HUES48 (cell line): ENCODE measurements around the gene KIF21A.
"Not testable (repeated sequence)": the region's sequence is repeated elsewhere in the genome, so short reads cannot be mapped to it uniquely, and the experiment has no call there.

ENCODE experiments used
- H3K27ac ChIP-seq: one replicate; pipeline ENCODE4 v1.7.0; 2013; ENCODE audit warnings: low read depth, low read length, inconsistent platforms
- H3K27me3 ChIP-seq: 2 replicates; pipeline ENCODE4 v1.6.1; 2013; ENCODE audit warnings: mild to moderate bottlenecking, low read length; ENCODE audit not compliant: control insufficient read depth, insufficient read depth
- H3K36me3 ChIP-seq: 2 replicates; pipeline ENCODE4 v1.6.1; 2013; ENCODE audit warnings: low read length; ENCODE audit not compliant: control insufficient read depth, insufficient read depth
- H3K4me1 ChIP-seq: 2 replicates; pipeline ENCODE4 v1.6.1; 2013; ENCODE audit warnings: mild to moderate bottlenecking, low read length; ENCODE audit not compliant: control insufficient read depth, insufficient read depth
- H3K4me3 ChIP-seq: 2 replicates; pipeline ENCODE4 v1.5.1; 2013; ENCODE audit warnings: mild to moderate bottlenecking, low read depth, low read length
- H3K9ac ChIP-seq: 2 replicates; pipeline ENCODE4 v1.6.1; 2013; ENCODE audit warnings: mild to moderate bottlenecking, low read depth, low read length, moderate library complexity
- H3K9me3 ChIP-seq: 2 replicates; pipeline ENCODE4 v1.6.1; 2013; ENCODE audit warnings: low read length; ENCODE audit not compliant: control insufficient read depth, insufficient read depth

The KIF21A gene

DNA sequence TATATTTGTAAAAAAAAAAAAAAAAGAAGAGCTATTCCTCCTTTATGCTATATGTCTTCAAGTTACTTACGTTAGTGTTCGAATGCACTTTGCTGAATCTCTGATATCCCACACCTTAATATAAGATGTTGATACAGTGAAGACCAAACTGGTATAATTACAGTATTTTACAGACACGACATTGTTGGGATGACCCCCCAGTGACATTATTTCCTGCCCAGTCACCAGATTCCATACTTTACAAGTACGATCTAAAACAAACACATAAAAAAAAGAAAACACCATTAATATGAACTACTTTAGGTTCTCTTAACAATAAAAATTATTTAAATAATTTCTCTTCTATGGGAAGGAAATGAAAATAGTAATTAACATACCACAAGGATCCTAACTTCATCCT, 133.4 kb downstream of the KIF21A start:
- Histone ChIP-seq H3K4me1 (no peaks in the 10 kb centered on the region), H3K9ac (no peak overlapping the region), H3K27me3 (no peaks in the 10 kb centered on the region), H3K4me3 (no peak overlapping the region), H3K36me3 (peaks cover 18% of the 10 kb centered on the region), H3K27ac (no peak overlapping the region), H3K9me3 (no peaks in the 10 kb centered on the region)

- Histone ChIP-seq H3K36me3 (peaks cover 35% of the 10 kb centered on the region), H3K27ac (no peak overlapping the region), H3K27me3 (no peaks in the 10 kb centered on the region), H3K9me3 (no peaks in the 10 kb centered on the region), H3K4me3 (no peak overlapping the region), H3K4me1 (no peaks in the 10 kb centered on the region), H3K9ac (no peak overlapping the region)
Measured at GRCh38 chr12:39301422-39301821, 141.5 kb downstream of the KIF21A start.

- Histone ChIP-seq H3K27me3 (no peaks in the 10 kb centered on the region), H3K36me3 (peaks cover 30% of the 10 kb centered on the region), H3K27ac (no peak overlapping the region), H3K4me1 (no peaks in the 10 kb centered on the region), H3K9me3 (no peaks in the 10 kb centered on the region), H3K4me3 (no peak overlapping the region), H3K9ac (no peak overlapping the region)
Measured at GRCh38 chr12:39300799-39301198, 142.1 kb downstream of the KIF21A start.

GRCh38 chr12:39297891-39298290, 145.0 kb downstream of the KIF21A start:
- no peaks in the 10 kb centered on the region for H3K9me3 ChIP-seq

GRCh38 chr12:39296496-39296895, 146.4 kb downstream of the KIF21A start:
- H3K4me1 ChIP-seq: no peaks in the 10 kb centered on the region
- no peaks in the 10 kb centered on the region for H3K36me3 ChIP-seq
- no peak overlapping the region for H3K9ac ChIP-seq
- no peaks in the 10 kb centered on the region for H3K27me3 ChIP-seq
- H3K9me3 ChIP-seq: no peaks in the 10 kb centered on the region
- no peak overlapping the region for H3K27ac ChIP-seq
- no peak overlapping the region for H3K4me3 ChIP-seq

More at GRCh38 chr12:39297891-39298290, 145.0 kb downstream of the KIF21A start:
- Histone ChIP-seq H3K27me3 (no peaks in the 10 kb centered on the region), H3K4me1 (no peaks in the 10 kb centered on the region), H3K36me3 (peaks cover 11% of the 10 kb centered on the region; the same call in 1 of the 2 replicates), H3K4me3 (no peak overlapping the region), H3K27ac (no peak overlapping the region), H3K9ac (no peak overlapping the region)

GRCh38 chr12:39295593-39295992, 147.3 kb downstream of the KIF21A start:
- H3K4me1 ChIP-seq, H3K9ac ChIP-seq, H3K9me3 ChIP-seq, H3K36me3 ChIP-seq, H3K27me3 ChIP-seq, H3K4me3 ChIP-seq, H3K27ac ChIP-seq: not testable (repeated sequence)

GRCh38 chr12:39294715-39295114, 148.2 kb downstream of the KIF21A start:
- Histone ChIP-seq H3K4me1 (0 out of 2 replicates have a peak, but pooled peaks cover 3% of the 10 kb centered on the region), H3K9me3 (no peaks in the 10 kb centered on the region), H3K9ac (no peak overlapping the region), H3K4me3 (no peak overlapping the region), H3K27me3 (no peaks in the 10 kb centered on the region), H3K27ac (peak overlapping the region; percentile 4), H3K36me3 (no peaks in the 10 kb centered on the region)

DNA sequence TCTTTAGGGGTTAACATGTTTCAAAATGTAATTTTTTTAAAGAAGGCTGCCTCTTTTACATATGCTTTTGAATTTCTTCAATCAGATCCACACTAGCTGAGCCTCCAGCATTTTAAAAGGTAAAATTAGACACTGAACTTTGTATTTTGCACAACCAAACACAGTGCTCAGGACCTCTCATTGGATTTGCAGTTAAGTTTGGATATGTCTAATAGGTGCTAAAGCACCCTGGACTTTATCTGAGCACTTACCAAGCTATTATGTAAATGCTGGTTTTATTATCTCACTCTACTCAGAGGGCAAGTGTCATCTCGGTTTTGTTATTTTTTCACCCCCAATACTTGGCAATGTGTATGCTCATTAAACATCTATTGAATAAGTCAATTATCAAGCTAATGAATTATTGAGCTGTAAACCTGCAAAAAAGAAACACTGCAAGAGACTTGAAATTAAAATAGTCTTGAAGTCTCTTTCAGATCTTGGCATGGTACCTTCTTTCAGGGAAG, 150.7 kb downstream of the KIF21A start:
- H3K4me3 ChIP-seq: no peak overlapping the region
- no peak overlapping the region for H3K9ac ChIP-seq
- H3K36me3 ChIP-seq: no peaks in the 10 kb centered on the region
- no peak overlapping the region for H3K27ac ChIP-seq
- 0 out of 2 replicates have a peak, but pooled peaks cover 3% of the 10 kb centered on the region for H3K4me1 ChIP-seq
- H3K9me3 ChIP-seq: no peaks in the 10 kb centered on the region
- H3K27me3 ChIP-seq: no peaks in the 10 kb centered on the region

- H3K9me3 ChIP-seq: no peaks in the 10 kb centered on the region
- no peaks in the 10 kb centered on the region for H3K27me3 ChIP-seq
- 0 out of 2 replicates have a peak, but pooled peaks cover 3% of the 10 kb centered on the region for H3K4me1 ChIP-seq
- no peak overlapping the region for H3K4me3 ChIP-seq
- H3K36me3 ChIP-seq: no peaks in the 10 kb centered on the region
- H3K27ac ChIP-seq: no peak overlapping the region
- H3K9ac ChIP-seq: no peak overlapping the region
Measured at GRCh38 chr12:39287817-39288216, 155.1 kb downstream of the KIF21A start.

- Histone ChIP-seq H3K4me1 (0 out of 2 replicates have a peak, but pooled peaks cover 3% of the 10 kb centered on the region), H3K27me3 (no peaks in the 10 kb centered on the region), H3K27ac (no peak overlapping the region), H3K9ac (no peak overlapping the region), H3K9me3 (no peaks in the 10 kb centered on the region), H3K4me3 (no peak overlapping the region), H3K36me3 (no peaks in the 10 kb centered on the region)
Measured at GRCh38 chr12:39287409-39287808, 155.5 kb downstream of the KIF21A start.

DNA sequence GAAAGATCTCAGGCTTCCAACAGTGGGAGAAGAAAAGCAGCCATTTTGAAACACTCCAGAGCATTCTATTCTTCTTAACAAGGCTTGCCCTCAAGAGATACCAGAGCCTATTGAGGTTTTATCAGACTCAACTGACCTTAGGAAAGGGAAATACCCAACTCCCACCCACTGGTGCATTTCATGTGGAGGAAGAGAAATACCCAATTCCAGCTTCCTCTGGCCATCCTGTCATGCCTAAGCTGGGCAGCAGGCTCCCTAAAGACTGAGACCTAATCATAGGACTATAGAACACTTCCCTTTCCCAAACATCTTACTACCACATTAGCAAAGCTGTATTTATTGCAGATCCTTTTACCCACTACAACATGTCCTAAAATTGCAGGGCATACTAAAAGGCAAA, 164.5 kb downstream of the KIF21A start:
- Histone ChIP-seq H3K36me3 (no peaks in the 10 kb centered on the region), H3K27ac (no peak overlapping the region), H3K27me3 (no peaks in the 10 kb centered on the region), H3K4me3 (no peak overlapping the region), H3K9me3 (no peaks in the 10 kb centered on the region), H3K4me1 (no peaks in the 10 kb centered on the region), H3K9ac (no peak overlapping the region)

- no peak overlapping the region for H3K9ac ChIP-seq
- no peaks in the 10 kb centered on the region for H3K4me1 ChIP-seq
Measured at GRCh38 chr12:39277416-39277815, 165.5 kb downstream of the KIF21A start.

More at GRCh38 chr12:39277416-39277815, 165.5 kb downstream of the KIF21A start:
- H3K36me3 ChIP-seq: no peaks in the 10 kb centered on the region
- H3K27ac ChIP-seq: no peak overlapping the region
- no peak overlapping the region for H3K4me3 ChIP-seq
- no peaks in the 10 kb centered on the region for H3K9me3 ChIP-seq
- no peaks in the 10 kb centered on the region for H3K27me3 ChIP-seq
